ENCODE data around the gene PRDM1.
A peak's percentile ranks its signal among the peaks of the same experiment; 100 is the strongest.

PRDM1 gene

DNA sequence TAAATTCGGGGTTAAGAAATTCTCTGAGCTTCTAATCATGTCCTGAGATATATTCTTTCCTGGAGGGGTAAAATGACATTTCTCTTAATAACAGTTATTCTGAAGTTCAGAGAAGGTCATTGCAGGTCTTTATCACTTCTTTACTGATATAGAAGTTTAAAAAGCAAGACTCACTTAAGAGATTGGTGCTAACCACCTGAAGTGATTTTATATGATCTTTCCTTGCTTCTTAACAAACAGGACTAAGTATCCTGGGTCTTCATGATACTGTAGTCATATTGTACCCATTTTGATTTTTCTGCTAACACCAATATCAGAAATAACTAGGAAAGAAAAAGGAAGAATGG, 39.3 kb upstream of the PRDM1 start:
- FAIRE-seq: no peak
- TF ChIP-seq, protein P1, sequence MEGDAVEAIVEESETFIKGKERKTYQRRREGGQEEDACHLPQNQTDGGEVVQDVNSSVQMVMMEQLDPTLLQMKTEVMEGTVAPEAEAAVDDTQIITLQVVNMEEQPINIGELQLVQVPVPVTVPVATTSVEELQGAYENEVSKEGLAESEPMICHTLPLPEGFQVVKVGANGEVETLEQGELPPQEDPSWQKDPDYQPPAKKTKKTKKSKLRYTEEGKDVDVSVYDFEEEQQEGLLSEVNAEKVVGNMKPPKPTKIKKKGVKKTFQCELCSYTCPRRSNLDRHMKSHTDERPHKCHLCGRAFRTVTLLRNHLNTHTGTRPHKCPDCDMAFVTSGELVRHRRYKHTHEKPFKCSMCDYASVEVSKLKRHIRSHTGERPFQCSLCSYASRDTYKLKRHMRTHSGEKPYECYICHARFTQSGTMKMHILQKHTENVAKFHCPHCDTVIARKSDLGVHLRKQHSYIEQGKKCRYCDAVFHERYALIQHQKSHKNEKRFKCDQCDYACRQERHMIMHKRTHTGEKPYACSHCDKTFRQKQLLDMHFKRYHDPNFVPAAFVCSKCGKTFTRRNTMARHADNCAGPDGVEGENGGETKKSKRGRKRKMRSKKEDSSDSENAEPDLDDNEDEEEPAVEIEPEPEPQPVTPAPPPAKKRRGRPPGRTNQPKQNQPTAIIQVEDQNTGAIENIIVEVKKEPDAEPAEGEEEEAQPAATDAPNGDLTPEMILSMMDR (IDR thresholded peaks at IDR 0.05; ENCODE audit: insufficient read depth, missing control alignments): no peak

DNA sequence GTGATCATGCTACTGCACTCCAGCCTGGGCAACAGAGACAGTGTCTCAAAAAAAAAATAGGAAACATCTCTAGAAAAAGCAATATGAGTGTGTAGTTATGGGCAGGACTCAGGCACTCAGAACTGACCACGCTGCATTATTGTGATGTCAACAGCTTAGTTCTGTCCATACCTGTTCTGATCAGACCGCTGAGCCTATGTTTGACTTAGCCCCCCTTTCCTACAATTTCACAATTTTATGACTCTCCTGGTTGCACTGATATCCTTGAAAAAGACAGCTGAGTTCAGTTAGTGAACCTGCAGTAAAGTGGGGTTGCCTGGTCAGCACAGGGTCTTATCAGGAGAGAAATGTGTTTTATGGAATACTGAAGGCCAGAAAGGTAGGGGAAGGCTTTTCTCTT, 37.8 kb upstream of the PRDM1 start:
- FAIRE-seq (no peak), DNase-seq (ENCODE audit: insufficient read length, low spot score) (no peak)
- TF ChIP-seq, protein P1 (IDR thresholded peaks at IDR 0.05; ENCODE audit: insufficient read depth, missing control alignments): no peak

More for the DNA sequence above, 39.3 kb upstream of the PRDM1 start:
- no peak for DNase-seq (ENCODE audit: insufficient read length, low spot score)

DNA sequence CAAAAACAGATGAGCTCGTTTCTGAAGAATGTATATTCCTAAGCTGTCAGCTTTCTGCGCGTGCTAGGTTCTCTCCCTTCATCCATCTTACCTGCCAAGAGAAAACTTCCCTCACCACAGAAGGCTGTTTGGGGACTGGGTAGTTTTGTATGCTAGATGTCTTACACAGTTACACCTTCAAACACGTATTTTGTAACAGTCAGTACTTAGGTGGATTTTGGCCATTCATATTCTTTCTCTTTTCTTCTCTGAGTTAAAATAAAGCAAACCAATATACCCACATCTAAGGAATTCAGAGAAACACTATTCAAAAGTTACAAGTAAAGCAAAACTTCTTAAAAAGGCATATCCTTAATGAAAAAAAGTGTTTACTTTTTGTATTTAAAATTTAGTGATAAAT, 35.6 kb upstream of the PRDM1 start:
- no peak for FAIRE-seq
- no peak for DNase-seq (ENCODE audit: insufficient read length, low spot score)
- TF ChIP-seq, protein P1 (IDR thresholded peaks at IDR 0.05; ENCODE audit: insufficient read depth, missing control alignments): no peak

DNA sequence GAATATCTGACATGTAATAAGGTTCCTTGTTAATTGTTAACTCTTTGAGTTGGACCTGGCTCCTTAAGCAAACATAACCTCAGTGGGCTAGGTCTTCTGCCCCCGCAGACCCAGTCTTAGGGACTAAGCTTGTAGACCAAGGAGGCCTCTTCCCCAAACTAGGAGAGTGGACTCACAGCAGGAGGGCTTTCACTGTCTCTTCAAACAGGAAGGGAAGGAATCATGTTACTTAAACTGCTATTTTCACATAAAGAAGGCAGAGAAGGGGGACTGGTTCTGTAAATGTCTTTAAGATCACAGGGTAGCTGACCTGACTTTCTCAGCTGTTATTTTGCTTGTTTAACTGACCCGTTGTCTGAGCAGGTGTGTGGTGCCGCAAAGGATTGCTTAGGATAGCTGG, 34.9 kb upstream of the PRDM1 start:
- FAIRE-seq: no peak
- no peak for DNase-seq (ENCODE audit: insufficient read length, low spot score)
- TF ChIP-seq, protein P1 (IDR thresholded peaks at IDR 0.05; ENCODE audit: insufficient read depth, missing control alignments): no peak

DNA sequence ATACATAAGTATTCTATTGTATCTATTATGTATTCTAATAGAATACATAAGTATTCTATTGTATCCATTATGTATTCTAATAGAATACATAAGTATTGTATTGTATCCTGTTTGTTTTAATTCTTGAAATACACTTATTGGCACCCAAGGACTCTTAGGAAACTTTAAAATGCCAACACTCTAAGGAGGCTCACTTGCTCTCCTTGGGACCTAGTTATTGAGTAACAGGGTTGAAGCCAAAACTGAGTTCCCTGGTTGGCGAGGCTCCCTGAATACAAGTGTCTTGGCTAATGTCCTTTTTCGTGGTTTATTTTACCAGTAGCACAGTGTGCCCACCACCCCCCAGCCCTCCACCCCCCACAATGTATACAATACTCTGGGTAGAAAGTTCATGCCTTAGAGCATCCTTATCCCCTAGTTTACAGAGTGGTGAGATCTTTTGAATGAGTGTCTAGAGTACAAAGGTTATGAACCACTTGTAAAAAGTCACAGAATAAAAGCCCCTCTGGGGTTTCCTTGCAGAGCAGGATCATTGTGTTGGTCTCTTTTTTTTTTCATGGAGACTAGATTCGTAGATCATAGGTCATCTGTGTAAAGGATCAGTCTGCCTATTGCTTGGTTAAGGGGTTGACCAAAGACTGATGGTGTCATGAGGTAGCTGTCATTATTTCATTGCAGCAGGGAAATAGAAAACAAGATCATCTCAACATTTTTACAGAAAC, 32.5 kb upstream of the PRDM1 start:
- TF ChIP-seq, protein P1 (IDR thresholded peaks at IDR 0.05; ENCODE audit: insufficient read depth, missing control alignments): no peak
- FAIRE-seq (peak; percentile 61), DNase-seq (ENCODE audit: insufficient read length, low spot score) (no peak)

DNA sequence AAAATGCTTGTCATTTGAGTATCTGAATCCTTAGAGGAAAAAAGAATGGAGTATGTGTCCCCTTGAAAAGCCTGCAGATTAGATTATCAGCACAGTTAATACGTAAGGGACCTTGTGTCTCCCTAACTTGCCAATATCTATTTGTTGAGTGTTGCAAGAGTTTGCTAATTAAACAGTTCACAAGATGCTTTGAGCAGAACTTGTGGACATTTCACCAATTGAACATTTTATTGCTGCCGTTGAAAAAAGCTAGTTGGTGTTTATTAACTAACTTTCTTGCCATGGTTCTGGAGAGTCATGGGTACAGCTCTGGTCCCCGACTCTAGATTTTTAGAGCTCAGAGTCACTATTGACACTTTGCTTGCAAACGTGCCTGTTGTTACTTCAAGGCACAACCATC, 30.6 kb upstream of the PRDM1 start:
- no peak for DNase-seq (ENCODE audit: insufficient read length, low spot score)
- TF ChIP-seq, protein P1 (IDR thresholded peaks at IDR 0.05; ENCODE audit: insufficient read depth, missing control alignments): no peak
- no peak for FAIRE-seq

DNA sequence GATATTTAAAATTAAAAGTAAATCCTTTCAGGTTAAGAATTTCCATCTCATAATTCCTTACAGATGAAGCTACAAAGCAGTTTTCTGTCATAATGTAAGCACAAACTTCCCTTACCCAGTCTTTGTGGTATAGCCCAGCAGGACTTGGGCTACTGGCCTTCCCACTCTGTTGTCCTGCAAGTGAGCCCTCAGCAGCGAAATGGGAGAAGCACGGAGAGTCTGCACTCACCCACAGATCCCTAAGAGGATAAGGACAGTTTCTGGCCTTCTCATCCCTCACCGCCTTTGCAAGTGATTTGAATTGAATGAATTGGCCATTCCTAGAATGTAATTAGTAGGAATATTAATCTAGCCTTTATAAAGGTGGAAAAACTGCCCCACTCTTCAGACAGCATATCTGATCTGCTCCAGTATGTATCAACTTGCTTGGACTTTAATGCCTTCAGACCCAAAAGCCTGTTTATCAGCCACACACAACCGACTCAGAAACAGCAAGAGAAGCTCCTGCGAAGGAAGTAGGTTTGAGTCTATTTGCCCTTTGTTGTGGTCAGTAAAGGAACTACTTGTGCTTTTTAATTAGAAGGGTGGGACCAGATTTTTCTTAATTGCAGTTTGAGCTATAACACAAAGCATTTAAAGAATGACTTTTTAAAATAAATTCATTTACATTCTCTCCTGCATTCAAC, 29.9 kb upstream of the PRDM1 start:
- TF ChIP-seq, protein P1 (IDR thresholded peaks at IDR 0.05; ENCODE audit: insufficient read depth, missing control alignments): no peak
- DNase-seq (ENCODE audit: insufficient read length, low spot score) (no peak), FAIRE-seq (no peak)
